GM19023 (cell line): ENCODE results near the gene EPHA2.
"Not testable (repeated sequence)": the region's sequence is repeated elsewhere in the genome, so short reads cannot be mapped to it uniquely, and the experiment has no call there.

Experiments used
- ATAC-seq: cut with Tn5 transposase; IDR thresholded peaks from one replicate; pipeline ENCODE4 v1.9.1; 2021; ENCODE audit warnings: mild to moderate bottlenecking, moderate library complexity; ENCODE audit not compliant: unreplicated experiment

Gene EPHA2

DNA sequence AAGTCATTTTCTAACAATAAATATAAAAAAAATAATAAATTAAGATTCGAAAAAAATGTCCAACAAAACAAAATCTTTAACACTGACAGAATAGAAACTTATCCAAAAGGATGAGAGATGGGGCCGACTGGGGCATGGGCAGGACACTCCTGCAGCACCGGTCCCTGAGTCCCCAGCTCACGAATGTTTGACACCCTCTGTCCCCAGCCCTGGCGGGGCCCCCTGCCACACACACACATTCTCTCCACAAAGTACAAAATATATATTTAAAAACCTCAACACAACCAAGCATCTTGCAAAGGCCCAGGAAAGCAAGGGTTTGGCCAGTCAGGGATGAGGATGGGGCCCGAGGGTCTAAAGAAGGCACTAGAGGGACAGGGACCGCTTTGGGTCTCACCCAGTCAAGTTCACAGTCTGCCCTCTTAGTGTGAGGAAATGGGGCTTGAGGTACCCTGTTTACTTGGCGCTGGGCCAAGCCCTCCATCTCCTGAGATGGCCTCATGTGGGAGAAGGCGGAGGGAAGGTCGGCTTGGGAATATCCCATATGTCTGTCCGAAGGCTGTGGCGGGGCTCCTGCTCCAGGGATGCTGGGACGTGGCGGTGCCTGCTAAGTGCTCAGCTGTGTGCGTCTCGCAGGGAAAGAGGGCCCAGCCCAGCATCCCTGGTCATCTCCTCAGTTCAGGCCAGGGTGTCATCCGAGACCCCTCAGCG lies 31.3 kb downstream of the EPHA2 start:
- no peak for ATAC-seq

DNA sequence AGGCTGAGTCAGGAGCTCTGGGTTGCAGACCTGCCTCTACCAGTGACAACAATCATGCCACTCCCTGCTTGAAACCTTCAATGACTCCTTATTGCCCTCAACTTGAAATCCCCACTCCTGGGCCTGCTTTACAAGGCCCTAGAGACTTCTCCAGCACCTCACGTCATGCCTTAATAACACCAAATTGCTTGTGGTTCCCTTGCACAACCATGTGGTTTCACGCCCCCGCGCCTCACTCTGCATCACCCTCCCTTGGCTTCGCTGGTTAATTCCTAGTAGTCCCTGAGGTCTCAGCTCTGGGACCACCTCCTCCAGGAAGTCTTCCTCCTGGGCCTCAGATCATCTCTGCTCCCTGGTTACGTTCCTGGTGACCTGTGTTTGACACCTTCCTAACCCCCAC lies 33.0 kb downstream of the EPHA2 start:
- no peak for ATAC-seq

DNA sequence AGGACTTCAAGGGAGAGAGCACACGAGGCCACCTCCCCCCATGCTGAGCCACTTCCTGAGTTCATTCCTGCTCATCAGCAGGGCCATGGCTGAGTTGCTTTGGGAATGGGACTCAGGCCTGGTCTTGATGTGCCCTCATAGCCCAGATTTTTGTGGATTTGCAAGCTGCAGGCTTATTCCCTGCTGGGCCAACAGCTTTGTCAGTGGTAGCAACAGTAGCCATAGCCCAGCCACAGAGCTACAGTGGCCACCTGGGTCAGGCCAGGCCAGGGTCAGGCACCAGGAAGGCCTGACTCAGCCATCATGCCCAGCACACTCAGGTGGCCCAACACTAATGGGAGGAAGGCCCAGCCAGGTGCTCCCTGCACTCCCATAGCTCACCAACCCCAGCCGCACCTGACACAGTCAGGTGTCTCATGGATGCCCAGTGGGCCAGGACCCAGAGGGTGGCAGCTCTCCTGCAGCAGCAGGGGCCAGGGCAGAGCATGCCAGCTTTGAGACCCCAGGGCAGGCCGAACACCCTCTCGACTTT lies 33.5 kb downstream of the EPHA2 start:
- no peak for ATAC-seq

DNA sequence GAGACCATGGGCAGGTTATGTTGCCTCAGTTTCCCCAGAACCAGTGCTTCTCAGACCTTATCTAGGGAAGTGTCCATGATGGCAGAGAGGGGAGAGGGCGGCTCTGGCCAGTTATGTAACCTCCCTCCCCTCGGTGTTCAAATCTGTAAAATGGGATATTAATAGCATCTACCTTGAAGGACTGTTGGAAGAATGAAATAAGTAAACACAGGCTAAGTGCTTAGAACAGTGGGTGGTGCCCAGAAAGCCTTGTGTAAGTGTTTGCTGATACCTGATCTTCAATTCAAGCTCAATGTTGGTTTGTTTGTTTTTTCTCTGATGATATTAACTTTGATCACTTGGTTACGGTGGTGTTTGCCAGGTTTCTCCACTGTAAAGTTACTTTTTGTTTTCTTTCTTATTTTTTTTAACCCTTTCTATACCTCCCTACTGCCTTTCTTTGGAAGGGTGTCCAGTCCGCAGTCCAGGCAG lies 34.9 kb downstream of the EPHA2 start:
- no peak for ATAC-seq

DNA sequence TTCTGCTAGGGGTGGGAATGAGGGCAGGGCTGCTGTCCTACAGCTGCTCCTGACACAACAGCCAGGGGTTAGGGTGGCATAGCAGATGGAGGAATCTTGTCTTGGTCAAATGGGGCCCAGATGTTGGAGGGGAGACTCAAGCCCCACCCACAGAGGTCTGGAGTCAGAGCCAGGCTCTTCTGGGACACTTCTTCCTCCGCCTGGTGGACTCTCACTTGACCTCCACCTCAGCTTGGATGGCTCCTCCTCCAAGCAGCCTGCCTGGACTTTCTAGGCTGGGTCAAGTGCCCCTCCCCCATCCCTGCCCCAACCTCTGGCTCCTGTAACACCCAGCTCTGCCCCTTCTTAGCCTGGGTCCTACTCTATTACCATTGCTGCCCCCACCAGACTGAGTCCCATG lies 35.5 kb downstream of the EPHA2 start:
- no peak for ATAC-seq

DNA sequence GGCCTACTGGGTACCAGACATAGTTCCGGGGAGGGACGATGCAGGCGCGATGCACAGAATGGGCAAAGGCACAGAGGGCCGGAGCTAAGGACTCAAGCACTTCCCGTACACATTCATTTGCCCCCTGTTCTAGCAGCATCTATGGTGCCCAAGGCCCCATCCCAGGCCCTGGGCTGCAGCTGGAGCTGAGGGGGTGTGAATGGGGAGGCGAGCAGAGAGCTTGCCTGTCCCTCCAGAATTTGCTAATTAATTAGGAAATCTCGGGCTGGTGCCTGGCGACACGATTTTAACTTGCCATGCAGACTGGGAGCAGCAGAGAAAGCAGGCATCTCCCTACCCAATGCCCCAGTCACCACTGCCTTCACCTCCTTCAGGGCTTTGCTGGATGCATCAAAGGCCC lies 35.9 kb downstream of the EPHA2 start:
- ATAC-seq = no peak

- no peak for ATAC-seq
Measured at GRCh38 chr1:16119504-16119903, 36.4 kb downstream of the EPHA2 start.

DNA sequence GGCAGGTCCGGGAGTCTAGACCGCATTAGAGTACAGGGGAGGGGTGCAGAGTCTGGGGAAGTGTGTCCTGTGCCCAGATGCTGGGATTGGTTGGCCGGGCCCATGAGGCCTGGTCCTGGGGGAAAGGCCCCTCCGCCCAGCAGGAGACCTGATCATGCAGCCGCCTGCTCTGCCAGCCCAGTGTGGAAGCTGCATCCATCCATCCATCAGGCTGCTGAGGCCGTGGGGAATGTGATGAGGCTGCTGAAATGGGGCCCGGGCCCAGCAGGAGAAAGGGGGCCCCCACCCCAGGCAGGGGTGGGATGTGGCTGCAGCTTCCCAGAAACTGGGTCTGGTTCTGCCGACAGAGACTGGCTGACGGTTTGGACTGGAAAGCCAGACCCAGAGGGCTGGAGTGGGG lies 37.2 kb downstream of the EPHA2 start:
- ATAC-seq = no peak

GRCh38 chr1:16117936-16118335 lies 37.9 kb downstream of the EPHA2 start:
- no peak for ATAC-seq

DNA sequence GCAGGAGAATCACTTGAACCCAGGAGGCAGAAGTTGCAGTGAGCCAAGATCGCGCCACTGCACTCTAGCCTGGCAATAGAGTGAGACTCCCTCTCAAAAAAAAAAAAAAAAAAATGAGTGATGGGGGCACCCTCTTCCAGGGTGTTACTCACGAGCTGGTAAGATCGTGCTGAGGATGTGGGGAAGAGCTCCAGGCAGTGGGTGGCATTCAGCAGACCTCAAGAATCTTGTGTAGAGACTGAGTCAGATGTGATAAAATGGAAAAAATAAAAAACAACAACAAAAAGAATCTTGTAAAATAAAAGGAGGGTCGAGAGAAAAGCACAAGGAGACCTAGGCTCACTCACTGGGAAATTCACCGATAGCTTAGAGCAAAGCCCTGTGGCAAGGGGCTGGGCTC lies 38.5 kb downstream of the EPHA2 start:
- no peak for ATAC-seq

DNA sequence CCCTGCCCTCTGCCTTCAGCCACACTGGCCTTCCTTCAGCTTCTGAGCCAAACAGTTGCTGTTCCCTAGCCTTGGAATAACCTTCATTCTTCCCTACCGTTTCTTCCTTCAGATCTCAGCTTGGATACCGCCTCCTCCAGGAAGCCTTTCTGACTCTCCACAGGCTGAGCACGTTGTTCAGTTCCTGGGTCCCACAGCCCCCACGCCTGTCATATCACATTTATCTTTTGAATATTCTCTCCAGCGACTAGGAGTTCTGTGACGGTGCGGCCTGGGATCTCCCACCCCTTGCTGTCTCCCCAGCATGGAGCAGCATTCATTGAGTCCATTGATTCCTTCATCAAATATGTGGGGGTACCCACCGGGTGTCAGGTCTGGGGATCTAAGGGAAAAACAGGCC lies 39.2 kb downstream of the EPHA2 start:
- ATAC-seq = no peak

DNA sequence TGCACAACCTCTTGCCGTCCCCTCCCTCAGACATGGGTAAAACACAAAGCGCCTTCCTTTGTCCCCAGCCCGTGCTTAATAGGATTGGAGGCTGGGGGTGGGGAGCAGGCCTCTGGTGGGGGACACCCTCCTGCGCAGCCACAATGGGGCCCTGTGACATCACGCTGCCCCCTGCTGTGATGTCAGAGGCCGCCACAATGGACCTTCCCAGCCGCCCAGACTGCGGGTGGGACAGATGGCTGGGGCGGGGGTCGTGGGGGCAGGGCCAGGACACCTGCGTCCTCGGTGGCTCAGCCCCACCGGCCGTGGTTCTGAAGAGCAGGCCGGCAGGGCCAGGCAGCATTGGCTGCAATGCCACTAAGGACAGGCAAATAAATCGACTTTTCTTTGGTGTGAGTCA lies 39.9 kb downstream of the EPHA2 start:
- ATAC-seq = no peak

GRCh38 chr1:16115468-16115983 lies 40.3 kb downstream of the EPHA2 start:
- no peak for ATAC-seq

DNA sequence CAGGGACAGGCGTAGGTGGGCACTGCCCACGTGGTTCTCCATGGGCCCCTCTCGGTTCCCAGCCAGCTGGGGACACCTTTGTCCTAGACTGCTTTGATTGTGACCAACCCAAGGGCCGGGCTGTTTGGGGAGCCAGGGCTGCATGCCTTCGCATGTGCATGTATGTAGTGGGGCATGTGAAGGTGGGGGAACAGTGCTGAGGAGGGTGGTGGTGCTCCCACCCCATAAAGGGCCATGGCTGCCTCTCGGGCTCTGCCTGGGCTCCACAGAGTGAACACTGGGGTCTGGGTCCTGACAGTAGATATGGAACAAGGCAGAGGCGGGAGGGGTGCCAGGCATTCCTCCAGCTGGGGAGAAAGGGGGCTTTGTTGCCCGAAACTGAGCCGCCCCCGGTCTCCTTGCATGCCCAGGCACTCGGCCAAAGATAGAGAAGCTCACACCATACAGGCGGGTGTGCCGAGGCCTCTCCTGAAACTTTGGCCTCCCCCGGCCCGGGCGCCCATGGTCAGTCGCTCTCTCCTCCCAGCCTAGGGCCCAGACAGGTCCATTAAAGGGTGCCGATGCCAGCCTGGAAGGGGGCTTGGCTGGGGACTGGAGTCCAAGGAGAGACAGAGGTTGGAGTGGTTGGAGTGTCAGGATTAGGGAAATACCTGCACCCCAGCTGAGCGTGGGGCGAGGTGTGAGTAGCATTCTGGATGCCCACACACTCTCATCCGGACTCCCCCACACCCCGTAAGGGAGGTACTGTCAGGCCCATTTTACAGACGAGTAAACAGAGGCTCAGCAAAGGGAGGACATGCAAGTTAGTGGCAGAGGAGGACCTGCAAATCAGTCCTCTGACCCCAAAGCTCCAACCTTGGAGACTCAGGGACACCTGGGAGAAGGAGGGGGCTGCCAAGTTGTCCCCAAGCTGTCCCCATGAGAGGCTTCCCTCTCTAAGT lies 41.1 kb downstream of the EPHA2 start:
- ATAC-seq = no peak

DNA sequence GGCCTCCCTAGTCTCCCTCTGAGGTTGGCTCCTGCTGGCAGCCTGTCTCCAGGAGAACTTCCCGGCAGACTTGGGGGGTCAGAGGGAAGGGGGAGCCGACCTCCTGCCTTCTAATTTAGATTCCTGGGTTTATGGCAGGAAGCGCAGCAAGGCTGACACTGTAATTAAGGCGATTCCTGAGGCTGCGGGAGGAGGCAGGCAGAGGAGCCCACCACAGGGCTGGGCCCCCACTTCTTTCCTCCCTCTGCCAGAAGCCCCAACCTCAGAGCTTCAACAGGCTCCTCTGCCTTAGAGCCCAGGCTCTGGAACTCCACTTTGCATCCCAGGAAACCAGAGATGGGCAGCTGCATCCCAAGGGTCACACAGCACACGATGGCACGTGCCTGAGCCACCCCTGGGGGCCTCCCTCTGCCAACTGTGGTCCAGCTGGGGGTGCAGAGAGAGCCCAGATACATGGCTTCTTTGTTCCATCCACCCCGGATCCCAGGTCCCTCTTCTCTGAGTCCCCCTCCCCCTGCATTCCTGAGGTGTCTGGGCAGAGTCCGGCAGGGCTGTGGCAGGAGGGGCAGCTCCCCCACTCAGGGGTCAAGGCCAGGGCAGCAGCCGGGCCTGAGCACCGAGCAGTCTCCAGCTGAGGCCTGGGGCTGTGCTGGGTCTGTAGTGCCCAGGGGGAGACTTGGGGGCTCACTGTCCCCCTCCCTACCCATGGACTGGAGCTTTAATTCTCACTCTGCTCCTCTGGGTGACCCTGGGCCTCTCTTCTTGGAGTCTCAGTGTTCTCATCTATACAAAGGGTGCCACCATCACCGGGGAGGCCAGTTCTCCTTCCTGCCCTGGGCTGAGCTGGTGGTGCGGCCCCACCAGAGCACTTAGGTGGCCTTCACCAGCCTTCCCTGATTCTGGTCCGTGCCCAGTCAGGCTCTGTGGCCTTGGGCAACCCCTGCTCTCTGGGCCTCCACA lies 43.0 kb downstream of the EPHA2 start:
- ATAC-seq = no peak

- ATAC-seq = no peak
Measured at GRCh38 chr1:16111771-16112595, 43.9 kb downstream of the EPHA2 start.

GRCh38 chr1:16110884-16111283 lies 45.0 kb downstream of the EPHA2 start:
- ATAC-seq = no peak

DNA sequence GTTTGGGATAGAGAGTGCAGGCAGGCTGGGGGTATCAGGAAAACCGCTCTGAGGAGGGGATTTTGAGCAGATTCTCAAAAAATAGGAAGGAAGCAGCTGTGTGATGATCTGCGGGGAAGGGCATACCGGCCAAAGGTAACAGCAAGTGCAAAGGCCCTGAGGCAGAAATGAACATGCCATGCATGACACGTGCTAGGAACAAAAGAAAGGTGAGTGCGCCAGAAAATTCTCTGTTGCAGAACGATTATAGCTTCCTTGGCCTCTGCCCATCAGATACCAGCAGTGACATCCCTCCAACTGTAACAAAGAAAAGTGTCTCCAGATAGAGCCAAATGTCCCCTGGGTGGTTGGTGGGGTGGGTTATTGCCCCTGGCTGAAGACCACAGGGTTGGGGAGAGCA lies 45.4 kb downstream of the EPHA2 start:
- ATAC-seq = no peak

GRCh38 chr1:16109571-16109970 lies 46.3 kb downstream of the EPHA2 start:
- no peak for ATAC-seq

- ATAC-seq = not testable (repeated sequence)
Measured at GRCh38 chr1:16107039-16107438, 48.8 kb downstream of the EPHA2 start.
